Measurements from ENCODE around the gene CCDC102B.

DNA sequence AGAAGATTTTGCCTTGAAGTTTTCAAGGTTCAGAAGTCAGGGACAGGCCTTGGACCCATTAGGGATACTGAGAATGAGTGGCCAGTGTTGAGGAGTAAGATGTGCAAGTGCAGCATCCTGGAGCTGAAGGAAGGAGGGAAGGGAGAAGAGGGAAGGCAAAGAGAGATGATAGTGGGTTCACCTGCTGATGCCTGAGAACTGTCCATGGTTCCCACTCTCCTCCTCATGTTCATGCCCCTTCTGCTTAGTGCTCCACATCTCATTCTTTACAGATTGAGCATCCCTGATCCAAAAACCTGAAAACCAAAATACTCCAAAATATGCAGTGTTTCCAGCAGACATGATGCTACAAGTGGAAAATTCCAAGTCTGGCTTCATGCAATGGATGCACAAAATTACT, 137.8 kb downstream of the CCDC102B start:
- no peak for TF ChIP-seq POLR2A (IDR thresholded peaks at IDR 0.05)
- TF ChIP-seq, protein P1, sequence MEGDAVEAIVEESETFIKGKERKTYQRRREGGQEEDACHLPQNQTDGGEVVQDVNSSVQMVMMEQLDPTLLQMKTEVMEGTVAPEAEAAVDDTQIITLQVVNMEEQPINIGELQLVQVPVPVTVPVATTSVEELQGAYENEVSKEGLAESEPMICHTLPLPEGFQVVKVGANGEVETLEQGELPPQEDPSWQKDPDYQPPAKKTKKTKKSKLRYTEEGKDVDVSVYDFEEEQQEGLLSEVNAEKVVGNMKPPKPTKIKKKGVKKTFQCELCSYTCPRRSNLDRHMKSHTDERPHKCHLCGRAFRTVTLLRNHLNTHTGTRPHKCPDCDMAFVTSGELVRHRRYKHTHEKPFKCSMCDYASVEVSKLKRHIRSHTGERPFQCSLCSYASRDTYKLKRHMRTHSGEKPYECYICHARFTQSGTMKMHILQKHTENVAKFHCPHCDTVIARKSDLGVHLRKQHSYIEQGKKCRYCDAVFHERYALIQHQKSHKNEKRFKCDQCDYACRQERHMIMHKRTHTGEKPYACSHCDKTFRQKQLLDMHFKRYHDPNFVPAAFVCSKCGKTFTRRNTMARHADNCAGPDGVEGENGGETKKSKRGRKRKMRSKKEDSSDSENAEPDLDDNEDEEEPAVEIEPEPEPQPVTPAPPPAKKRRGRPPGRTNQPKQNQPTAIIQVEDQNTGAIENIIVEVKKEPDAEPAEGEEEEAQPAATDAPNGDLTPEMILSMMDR (IDR thresholded peaks at IDR 0.05), result no peak

Measured in thyroid gland (tissue), 4 donors.